NCI-H69 (cell line): ENCODE measurements around the gene KIAA1671.

Source experiments
- DNase-seq: peaks from one replicate; lab custom pipeline; 2025; lab: John Stamatoyannopoulos, UW

KIAA1671 gene

GRCh38 chr22:25119609-25120008 lies 167.1 kb downstream of the KIAA1671 start:
- DNase-seq, result no peak

- DNase-seq, result peak; percentile 87
Observed at GRCh38 chr22:25120093-25120561, 167.6 kb downstream of the KIAA1671 start.

GRCh38 chr22:25120761-25121212 lies 168.3 kb downstream of the KIAA1671 start:
- peak; percentile 19 for DNase-seq

- DNase-seq, result no peak
Observed at GRCh38 chr22:25122136-25122764, 169.7 kb downstream of the KIAA1671 start.

GRCh38 chr22:25123677-25124076 lies 171.2 kb downstream of the KIAA1671 start:
- DNase-seq, result no peak

GRCh38 chr22:25125693-25126357 lies 173.3 kb downstream of the KIAA1671 start:
- DNase-seq, result peak; percentile 94

- DNase-seq, result no peak
Observed at GRCh38 chr22:25126510-25126909, 174.0 kb downstream of the KIAA1671 start.

GRCh38 chr22:25127318-25127717 lies 174.8 kb downstream of the KIAA1671 start:
- DNase-seq, result no peak

- no peak for DNase-seq
Observed at GRCh38 chr22:25130462-25130861, 177.9 kb downstream of the KIAA1671 start.

GRCh38 chr22:25131198-25131887 lies 178.8 kb downstream of the KIAA1671 start:
- DNase-seq, result peak; percentile 54

GRCh38 chr22:25134028-25134427 lies 181.5 kb downstream of the KIAA1671 start:
- peak; percentile 90 for DNase-seq

GRCh38 chr22:25134451-25134850 lies 181.9 kb downstream of the KIAA1671 start:
- peak; percentile 37 for DNase-seq

- DNase-seq, result peak; percentile 13
Observed at GRCh38 chr22:25136953-25137576, 184.5 kb downstream of the KIAA1671 start.

- DNase-seq, result no peak
Observed at GRCh38 chr22:25137577-25138525, 185.3 kb downstream of the KIAA1671 start.

- DNase-seq, result peak; percentile 66
Observed at GRCh38 chr22:25139062-25139461, 186.5 kb downstream of the KIAA1671 start.

- peak; percentile 48 for DNase-seq
Observed at GRCh38 chr22:25142102-25142501, 189.6 kb downstream of the KIAA1671 start.

GRCh38 chr22:25143156-25144076 lies 190.9 kb downstream of the KIAA1671 start:
- DNase-seq, result peak; percentile 40

GRCh38 chr22:25144522-25144921 lies 192.0 kb downstream of the KIAA1671 start:
- no peak for DNase-seq

- peak; percentile 71 for DNase-seq
Observed at GRCh38 chr22:25146307-25146706, 193.8 kb downstream of the KIAA1671 start.
